GM23338 (cell line): ENCODE results near the gene GUCA1C. TPM values are rescaled to one million over a fixed set of nuclear protein-coding genes. Genes with fewer than 3 reads are reported as not detected.

Experiments used
- ATAC-seq: fragments of 200-7000 bp; cut with Tn5 transposase; 3 replicates; pipeline ENCODE4 v1.9.1; 2020
- DNase-seq: peaks from one replicate; pipeline ENCODE4 v3.0.0-alpha.2; 2015; ENCODE audit warnings: low spot score
- H2AFZ ChIP-seq: fragments of 200-600 bp; sonication (generic); 2 replicates; pipeline ENCODE4 v1.8.0; 2016; ENCODE audit warnings: antibody characterized with exemption, mild to moderate bottlenecking, moderate library complexity
- H3F3A ChIP-seq: fragments of 200-600 bp; sonication (generic); replicated peaks from 2 replicates; pipeline ENCODE4 v1.8.0; 2017; ENCODE audit warnings: antibody characterized with exemption, mixed run types, low read depth
- H3K27ac ChIP-seq: fragments of 200-600 bp; sonication (generic); 2 replicates; pipeline ENCODE4 v1.6.1; 2016; ENCODE audit warnings: low read depth
- H3K27me3 ChIP-seq: fragments of 200-600 bp; sonication (generic); 2 replicates; pipeline ENCODE4 v1.8.0; 2016; ENCODE audit warnings: mild to moderate bottlenecking, mixed run types, moderate library complexity; ENCODE audit not compliant: insufficient read depth
- H3K36me3 ChIP-seq: fragments of 200-600 bp; sonication (generic); 2 replicates; pipeline ENCODE4 v1.8.0; 2016; ENCODE audit warnings: mild to moderate bottlenecking; ENCODE audit not compliant: insufficient read depth
- H3K4me1 ChIP-seq: fragments of 200-600 bp; sonication (generic); 2 replicates; pipeline ENCODE4 v1.8.0; 2016; ENCODE audit warnings: mild to moderate bottlenecking, moderate library complexity; ENCODE audit not compliant: insufficient read depth
- H3K4me2 ChIP-seq: fragments of 200-600 bp; sonication (generic); 2 replicates; pipeline ENCODE4 v1.7.1; 2017; ENCODE audit warnings: mixed run types
- H3K4me3 ChIP-seq: fragments of 200-600 bp; sonication (generic); 2 replicates; pipeline ENCODE4 v1.6.1; 2016; ENCODE audit warnings: mixed run types
- H3K79me2 ChIP-seq: fragments of 200-600 bp; sonication (generic); replicated peaks from 2 replicates; pipeline ENCODE4 v1.8.0; 2017; ENCODE audit warnings: mild to moderate bottlenecking; ENCODE audit not compliant: insufficient read depth
- H3K9me2 ChIP-seq: fragments of 200-600 bp; sonication (generic); 2 replicates; pipeline ENCODE4 v1.8.0; 2017; ENCODE audit not compliant: insufficient read depth
- H4K20me1 ChIP-seq: fragments of 200-600 bp; sonication (generic); replicated peaks from 2 replicates; pipeline ENCODE4 v1.8.0; 2017; ENCODE audit warnings: mild to moderate bottlenecking; ENCODE audit not compliant: insufficient read depth
- H3K27ac Mint-ChIP-seq: 2 replicates; pipeline ENCODE4 v1.8.0; 2020; ENCODE audit warnings: inconsistent platforms, mild to moderate bottlenecking, moderate library complexity, mixed read lengths
- H3K27me3 Mint-ChIP-seq: 3 replicates; pipeline ENCODE4 v1.8.0; 2022; ENCODE audit warnings: low read depth, mild to moderate bottlenecking, moderate library complexity, mixed read lengths, inconsistent platforms; ENCODE audit not compliant: insufficient read depth, poor library complexity
- H3K36me3 Mint-ChIP-seq: 3 replicates; pipeline ENCODE4 v1.8.0; 2021; ENCODE audit warnings: low read depth, mild to moderate bottlenecking, inconsistent platforms, moderate library complexity, mixed read lengths
- H3K4me1 Mint-ChIP-seq: 3 replicates; pipeline ENCODE4 v1.8.0; 2020; ENCODE audit warnings: mild to moderate bottlenecking, inconsistent platforms, mixed read lengths
- H3K4me3 Mint-ChIP-seq: 3 replicates; pipeline ENCODE4 v1.8.0; 2021; ENCODE audit warnings: moderate library complexity, mild to moderate bottlenecking, inconsistent platforms, mixed read lengths
- H3K9me3 Mint-ChIP-seq: 3 replicates; pipeline ENCODE4 v1.8.0; 2020; ENCODE audit warnings: moderate library complexity, mild to moderate bottlenecking, inconsistent platforms, mixed read lengths
- CREB1 ChIP-seq: fragments of 250-450 bp; sonication (Bioruptor Pico); IDR thresholded peaks from 2 replicates; pipeline ENCODE4 v1.5.0; 2020; ENCODE audit warnings: low read depth, mild to moderate bottlenecking, moderate library complexity
- EZH2 ChIP-seq: fragments of 200-600 bp; sonication (generic); IDR thresholded peaks from one replicate; pipeline ENCODE4 v1.8.0; 2017; ENCODE audit warnings: antibody characterized with exemption, mild to moderate bottlenecking, low read depth; ENCODE audit not compliant: unreplicated experiment
- EZH2phosphoT487 ChIP-seq: fragments of 200-600 bp; sonication (generic); IDR thresholded peaks from one replicate; pipeline ENCODE4 v1.8.1; 2018; ENCODE audit warnings: antibody characterized with exemption; ENCODE audit not compliant: unreplicated experiment
- JUNB ChIP-seq: IDR thresholded peaks from one replicate; pipeline ENCODE4 v1.6.1; 2016; ENCODE audit warnings: antibody characterized with exemption; ENCODE audit not compliant: unreplicated experiment
- NANOG ChIP-seq: IDR thresholded peaks from 2 replicates; pipeline ENCODE4 v1.6.1; 2016; ENCODE audit warnings: antibody characterized with exemption, borderline replicate concordance
- POLR2AphosphoS5 ChIP-seq: IDR thresholded peaks from 2 replicates; pipeline ENCODE4 v1.6.1; 2016; ENCODE audit warnings: antibody characterized with exemption, low read depth
- STAT1 ChIP-seq: IDR thresholded peaks from one replicate; pipeline ENCODE4 v1.6.1; 2016; ENCODE audit warnings: antibody characterized with exemption; ENCODE audit not compliant: unreplicated experiment
- ZNF114 ChIP-seq: fragments of 250-450 bp; sonication (Bioruptor Pico); IDR thresholded peaks from 2 replicates; pipeline ENCODE4 v1.5.0; 2020; ENCODE audit warnings: mild to moderate bottlenecking, moderate library complexity
- ZNF331 ChIP-seq: fragments of 250-450 bp; sonication (Bioruptor Pico); IDR thresholded peaks from 2 replicates; pipeline ENCODE4 v1.5.0; 2020; ENCODE audit warnings: low read depth, mild to moderate bottlenecking, moderate library complexity
- polyA plus RNA-seq: library from polyadenylated mRNA; unstranded; fragments of >200 nt; fragmentation: Nextera tagmentation; extraction: Ambion mirVana; gene quantifications from 2 replicates; pipeline ENCODE4 v1.2.1, GENCODE V29; 2016
- total RNA-seq: library from RNA; depleted of rRNA; stranded (reverse); fragments of >200 nt; shearing (Covaris generic); gene quantifications from 2 replicates; pipeline ENCODE4 v1.2.3, GENCODE V29; 2014
- TF ChIP-seq, protein P1 (sequence below), 2 experiments: fragments of 200-600 bp in 1 of 2; sonication (generic) in 1 of 2; conservative IDR thresholded peaks; 2 replicates each; pipeline versions ENCODE4 v1.5.1 to v1.6.1; 2016 to 2017; ENCODE audit warnings: antibody characterized with exemption in 2 of 2, low read depth in 2 of 2, mild to moderate bottlenecking in 2 of 2, moderate library complexity in 1 of 2
- TF ChIP-seq, protein P2 (sequence below): IDR thresholded peaks from 2 replicates; pipeline ENCODE4 v1.6.1; 2016; ENCODE audit warnings: antibody characterized with exemption
- TF ChIP-seq, protein P3 (sequence below): IDR thresholded peaks from one replicate; pipeline ENCODE4 v1.6.1; 2018; ENCODE audit warnings: antibody characterized with exemption; ENCODE audit not compliant: unreplicated experiment
- TF ChIP-seq, protein P4 (sequence below): fragments of 250-450 bp; sonication (Bioruptor Pico); IDR thresholded peaks from 2 replicates; pipeline ENCODE4 v1.5.0; 2020; ENCODE audit warnings: mild to moderate bottlenecking, moderate library complexity

GUCA1C gene
- total and polyA plus RNA-seq, 2 experiments from 2014 or later = not detected

DNA sequence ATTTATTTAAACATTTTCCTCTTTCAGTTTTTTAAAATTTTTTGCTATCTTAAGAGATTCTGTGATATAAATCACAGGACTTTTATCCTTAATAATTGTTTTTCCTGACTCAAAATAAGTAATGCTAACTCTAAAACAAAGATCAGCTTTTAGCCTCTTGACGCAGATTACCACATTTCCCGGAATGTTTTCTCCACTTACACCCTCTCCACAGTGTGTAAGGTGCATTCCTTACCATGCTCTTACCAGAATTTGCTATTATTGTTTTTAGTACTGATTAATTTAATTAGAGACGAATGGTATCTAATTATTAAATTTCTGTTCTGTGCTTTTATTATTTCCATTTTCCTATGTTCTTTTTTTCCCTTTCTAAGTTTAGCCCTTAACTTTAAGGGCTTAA is 34.8 kb downstream of the GUCA1C start:
- Histone ChIP-seq H3K9me2 (no peaks in the 10 kb centered on the region), H3K27me3 (no peaks in the 10 kb centered on the region), H3K36me3 (no peaks in the 10 kb centered on the region), H3F3A (no peaks in the 10 kb centered on the region), H3K4me1 (no peaks in the 10 kb centered on the region), H4K20me1 (no peaks in the 10 kb centered on the region), H3K4me3 (no peak overlapping the region), H3K79me2 (no peaks in the 10 kb centered on the region), H3K27ac (no peak overlapping the region), H2AFZ (no peak overlapping the region), H3K4me2 (no peak overlapping the region)
- ATAC-seq (no peak), DNase-seq (no peak)
- Mint-ChIP-seq H3K9me3 (no peaks in the 10 kb centered on the region), H3K36me3 (no peaks in the 10 kb centered on the region), H3K4me3 (no peak overlapping the region), H3K27me3 (peaks cover 4% of the 10 kb centered on the region), H3K27ac (no peak overlapping the region), H3K4me1 (no peaks in the 10 kb centered on the region)
- TF ChIP-seq ZNF114 (CRISPR knock-in tag) = no peak
- no peak for TF ChIP-seq JUNB
- TF ChIP-seq EZH2phosphoT487 = no peak
- TF ChIP-seq, protein P1, sequence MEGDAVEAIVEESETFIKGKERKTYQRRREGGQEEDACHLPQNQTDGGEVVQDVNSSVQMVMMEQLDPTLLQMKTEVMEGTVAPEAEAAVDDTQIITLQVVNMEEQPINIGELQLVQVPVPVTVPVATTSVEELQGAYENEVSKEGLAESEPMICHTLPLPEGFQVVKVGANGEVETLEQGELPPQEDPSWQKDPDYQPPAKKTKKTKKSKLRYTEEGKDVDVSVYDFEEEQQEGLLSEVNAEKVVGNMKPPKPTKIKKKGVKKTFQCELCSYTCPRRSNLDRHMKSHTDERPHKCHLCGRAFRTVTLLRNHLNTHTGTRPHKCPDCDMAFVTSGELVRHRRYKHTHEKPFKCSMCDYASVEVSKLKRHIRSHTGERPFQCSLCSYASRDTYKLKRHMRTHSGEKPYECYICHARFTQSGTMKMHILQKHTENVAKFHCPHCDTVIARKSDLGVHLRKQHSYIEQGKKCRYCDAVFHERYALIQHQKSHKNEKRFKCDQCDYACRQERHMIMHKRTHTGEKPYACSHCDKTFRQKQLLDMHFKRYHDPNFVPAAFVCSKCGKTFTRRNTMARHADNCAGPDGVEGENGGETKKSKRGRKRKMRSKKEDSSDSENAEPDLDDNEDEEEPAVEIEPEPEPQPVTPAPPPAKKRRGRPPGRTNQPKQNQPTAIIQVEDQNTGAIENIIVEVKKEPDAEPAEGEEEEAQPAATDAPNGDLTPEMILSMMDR (conservative IDR thresholded peaks at IDR 0.05; ENCODE audit: low read depth in 2 of 2) = no peak
- TF ChIP-seq EZH2 = no peak
- no peak for TF ChIP-seq STAT1
- TF ChIP-seq, protein P2, sequence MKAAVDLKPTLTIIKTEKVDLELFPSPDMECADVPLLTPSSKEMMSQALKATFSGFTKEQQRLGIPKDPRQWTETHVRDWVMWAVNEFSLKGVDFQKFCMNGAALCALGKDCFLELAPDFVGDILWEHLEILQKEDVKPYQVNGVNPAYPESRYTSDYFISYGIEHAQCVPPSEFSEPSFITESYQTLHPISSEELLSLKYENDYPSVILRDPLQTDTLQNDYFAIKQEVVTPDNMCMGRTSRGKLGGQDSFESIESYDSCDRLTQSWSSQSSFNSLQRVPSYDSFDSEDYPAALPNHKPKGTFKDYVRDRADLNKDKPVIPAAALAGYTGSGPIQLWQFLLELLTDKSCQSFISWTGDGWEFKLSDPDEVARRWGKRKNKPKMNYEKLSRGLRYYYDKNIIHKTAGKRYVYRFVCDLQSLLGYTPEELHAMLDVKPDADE = no peak
- TF ChIP-seq CREB1 (CRISPR knock-in tag) = no peak
- TF ChIP-seq ZNF331 (CRISPR knock-in tag) = no peak
- no peak for TF ChIP-seq NANOG
- TF ChIP-seq, protein P3, sequence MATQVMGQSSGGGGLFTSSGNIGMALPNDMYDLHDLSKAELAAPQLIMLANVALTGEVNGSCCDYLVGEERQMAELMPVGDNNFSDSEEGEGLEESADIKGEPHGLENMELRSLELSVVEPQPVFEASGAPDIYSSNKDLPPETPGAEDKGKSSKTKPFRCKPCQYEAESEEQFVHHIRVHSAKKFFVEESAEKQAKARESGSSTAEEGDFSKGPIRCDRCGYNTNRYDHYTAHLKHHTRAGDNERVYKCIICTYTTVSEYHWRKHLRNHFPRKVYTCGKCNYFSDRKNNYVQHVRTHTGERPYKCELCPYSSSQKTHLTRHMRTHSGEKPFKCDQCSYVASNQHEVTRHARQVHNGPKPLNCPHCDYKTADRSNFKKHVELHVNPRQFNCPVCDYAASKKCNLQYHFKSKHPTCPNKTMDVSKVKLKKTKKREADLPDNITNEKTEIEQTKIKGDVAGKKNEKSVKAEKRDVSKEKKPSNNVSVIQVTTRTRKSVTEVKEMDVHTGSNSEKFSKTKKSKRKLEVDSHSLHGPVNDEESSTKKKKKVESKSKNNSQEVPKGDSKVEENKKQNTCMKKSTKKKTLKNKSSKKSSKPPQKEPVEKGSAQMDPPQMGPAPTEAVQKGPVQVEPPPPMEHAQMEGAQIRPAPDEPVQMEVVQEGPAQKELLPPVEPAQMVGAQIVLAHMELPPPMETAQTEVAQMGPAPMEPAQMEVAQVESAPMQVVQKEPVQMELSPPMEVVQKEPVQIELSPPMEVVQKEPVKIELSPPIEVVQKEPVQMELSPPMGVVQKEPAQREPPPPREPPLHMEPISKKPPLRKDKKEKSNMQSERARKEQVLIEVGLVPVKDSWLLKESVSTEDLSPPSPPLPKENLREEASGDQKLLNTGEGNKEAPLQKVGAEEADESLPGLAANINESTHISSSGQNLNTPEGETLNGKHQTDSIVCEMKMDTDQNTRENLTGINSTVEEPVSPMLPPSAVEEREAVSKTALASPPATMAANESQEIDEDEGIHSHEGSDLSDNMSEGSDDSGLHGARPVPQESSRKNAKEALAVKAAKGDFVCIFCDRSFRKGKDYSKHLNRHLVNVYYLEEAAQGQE = no peak
- no peak for TF ChIP-seq POLR2AphosphoS5
- TF ChIP-seq, protein P4, sequence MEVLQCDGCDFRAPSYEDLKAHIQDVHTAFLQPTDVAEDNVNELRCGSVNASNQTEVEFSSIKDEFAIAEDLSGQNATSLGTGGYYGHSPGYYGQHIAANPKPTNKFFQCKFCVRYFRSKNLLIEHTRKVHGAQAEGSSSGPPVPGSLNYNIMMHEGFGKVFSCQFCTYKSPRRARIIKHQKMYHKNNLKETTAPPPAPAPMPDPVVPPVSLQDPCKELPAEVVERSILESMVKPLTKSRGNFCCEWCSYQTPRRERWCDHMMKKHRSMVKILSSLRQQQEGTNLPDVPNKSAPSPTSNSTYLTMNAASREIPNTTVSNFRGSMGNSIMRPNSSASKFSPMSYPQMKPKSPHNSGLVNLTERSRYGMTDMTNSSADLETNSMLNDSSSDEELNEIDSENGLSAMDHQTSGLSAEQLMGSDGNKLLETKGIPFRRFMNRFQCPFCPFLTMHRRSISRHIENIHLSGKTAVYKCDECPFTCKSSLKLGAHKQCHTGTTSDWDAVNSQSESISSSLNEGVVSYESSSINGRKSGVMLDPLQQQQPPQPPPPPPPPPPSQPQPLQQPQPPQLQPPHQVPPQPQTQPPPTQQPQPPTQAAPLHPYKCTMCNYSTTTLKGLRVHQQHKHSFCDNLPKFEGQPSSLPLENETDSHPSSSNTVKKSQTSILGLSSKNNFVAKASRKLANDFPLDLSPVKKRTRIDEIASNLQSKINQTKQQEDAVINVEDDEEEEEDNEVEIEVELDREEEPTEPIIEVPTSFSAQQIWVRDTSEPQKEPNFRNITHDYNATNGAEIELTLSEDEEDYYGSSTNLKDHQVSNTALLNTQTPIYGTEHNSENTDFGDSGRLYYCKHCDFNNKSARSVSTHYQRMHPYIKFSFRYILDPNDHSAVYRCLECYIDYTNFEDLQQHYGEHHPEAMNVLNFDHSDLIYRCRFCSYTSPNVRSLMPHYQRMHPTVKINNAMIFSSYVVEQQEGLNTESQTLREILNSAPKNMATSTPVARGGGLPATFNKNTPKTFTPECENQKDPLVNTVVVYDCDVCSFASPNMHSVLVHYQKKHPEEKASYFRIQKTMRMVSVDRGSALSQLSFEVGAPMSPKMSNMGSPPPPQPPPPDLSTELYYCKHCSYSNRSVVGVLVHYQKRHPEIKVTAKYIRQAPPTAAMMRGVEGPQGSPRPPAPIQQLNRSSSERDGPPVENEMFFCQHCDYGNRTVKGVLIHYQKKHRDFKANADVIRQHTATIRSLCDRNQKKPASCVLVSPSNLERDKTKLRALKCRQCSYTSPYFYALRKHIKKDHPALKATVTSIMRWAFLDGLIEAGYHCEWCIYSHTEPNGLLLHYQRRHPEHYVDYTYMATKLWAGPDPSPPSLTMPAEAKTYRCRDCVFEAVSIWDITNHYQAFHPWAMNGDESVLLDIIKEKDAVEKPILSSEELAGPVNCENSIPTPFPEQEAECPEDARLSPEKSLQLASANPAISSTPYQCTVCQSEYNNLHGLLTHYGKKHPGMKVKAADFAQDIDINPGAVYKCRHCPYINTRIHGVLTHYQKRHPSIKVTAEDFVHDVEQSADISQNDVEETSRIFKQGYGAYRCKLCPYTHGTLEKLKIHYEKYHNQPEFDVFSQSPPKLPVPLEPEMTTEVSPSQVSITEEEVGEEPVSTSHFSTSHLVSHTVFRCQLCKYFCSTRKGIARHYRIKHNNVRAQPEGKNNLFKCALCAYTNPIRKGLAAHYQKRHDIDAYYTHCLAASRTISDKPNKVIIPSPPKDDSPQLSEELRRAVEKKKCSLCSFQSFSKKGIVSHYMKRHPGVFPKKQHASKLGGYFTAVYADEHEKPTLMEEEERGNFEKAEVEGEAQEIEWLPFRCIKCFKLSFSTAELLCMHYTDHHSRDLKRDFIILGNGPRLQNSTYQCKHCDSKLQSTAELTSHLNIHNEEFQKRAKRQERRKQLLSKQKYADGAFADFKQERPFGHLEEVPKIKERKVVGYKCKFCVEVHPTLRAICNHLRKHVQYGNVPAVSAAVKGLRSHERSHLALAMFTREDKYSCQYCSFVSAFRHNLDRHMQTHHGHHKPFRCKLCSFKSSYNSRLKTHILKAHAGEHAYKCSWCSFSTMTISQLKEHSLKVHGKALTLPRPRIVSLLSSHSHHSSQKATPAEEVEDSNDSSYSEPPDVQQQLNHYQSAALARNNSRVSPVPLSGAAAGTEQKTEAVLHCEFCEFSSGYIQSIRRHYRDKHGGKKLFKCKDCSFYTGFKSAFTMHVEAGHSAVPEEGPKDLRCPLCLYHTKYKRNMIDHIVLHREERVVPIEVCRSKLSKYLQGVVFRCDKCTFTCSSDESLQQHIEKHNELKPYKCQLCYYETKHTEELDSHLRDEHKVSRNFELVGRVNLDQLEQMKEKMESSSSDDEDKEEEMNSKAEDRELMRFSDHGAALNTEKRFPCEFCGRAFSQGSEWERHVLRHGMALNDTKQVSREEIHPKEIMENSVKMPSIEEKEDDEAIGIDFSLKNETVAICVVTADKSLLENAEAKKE (CRISPR knock-in tag) = no peak
